Endothelial cell of umbilical vein (primary cell): ENCODE results near the gene IRF2BP1. TPM values are rescaled to one million over a fixed set of nuclear protein-coding genes. Genes with fewer than 3 reads are reported as not detected.

Experiments used
- BruUV-seq: library from RNA; stranded (reverse); fragments of 400-500 nt; replicated peaks from 2 replicates; lab custom pipeline; 2021; lab: Mats Ljungman, UMichigan
- CTCF ChIA-PET: fragments of 300-600, 350-600 bp; sonication (Branson Sonifier 250); formaldehyde crosslinking; loops from one replicate; lab custom pipeline; 2021; ENCODE audit warnings: antibody characterized with exemption, inconsistent platforms; lab: Charles Lee
- POLR2A ChIA-PET: fragments of 300-600, 350-600 bp; sonication (Branson Sonifier 250); formaldehyde crosslinking; loops from one replicate; lab custom pipeline; 2021; ENCODE audit warnings: antibody characterized with exemption, inconsistent platforms; lab: Charles Lee
- DNase-seq: peaks from one replicate; pipeline ENCODE4 v3.0.0-alpha.2; 2011; ENCODE audit warnings: low read depth, low spot score
- FAIRE-seq: peaks from 2 replicates; lab custom pipeline; 2011; peaks lifted over from hg19 to GRCh38; lab: Jason Lieb, UNC
- H2AFZ ChIP-seq: 2 replicates; pipeline ENCODE4 v1.6.0; 2012; ENCODE audit warnings: low read depth, low read length, control low read depth, inconsistent platforms
- H3K27ac ChIP-seq: 2 replicates; pipeline ENCODE4 v1.5.1; 2011; ENCODE audit warnings: low read depth, mild to moderate bottlenecking, control low read depth, low read length, moderate library complexity; ENCODE audit not compliant: insufficient read depth
- H3K27me3 ChIP-seq, 2 experiments: 2 replicates each; pipeline versions ENCODE4 v1.6.0 to v1.6.1; 2011; ENCODE audit warnings: low read length in 2 of 2, mixed read lengths in 1 of 2; ENCODE audit not compliant: control insufficient read depth in 2 of 2, insufficient read depth in 2 of 2
- H3K36me3 ChIP-seq, 2 experiments: 2 replicates in 1 of 2; 3 replicates in 1 of 2; pipeline ENCODE4 v1.5.1; 2011; ENCODE audit warnings: low read length in 2 of 2, mild to moderate bottlenecking in 1 of 2, moderate library complexity in 1 of 2; ENCODE audit not compliant: control insufficient read depth in 2 of 2, insufficient read depth in 2 of 2; ENCODE audit errors: extremely low read depth in 1 of 2
- H3K4me1 ChIP-seq: 3 replicates; pipeline ENCODE4 v1.5.1; 2011; ENCODE audit warnings: mild to moderate bottlenecking, low read length; ENCODE audit not compliant: control insufficient read depth, insufficient read depth; ENCODE audit errors: extremely low read depth
- H3K4me2 ChIP-seq: 2 replicates; pipeline ENCODE4 v1.6.1; 2011; ENCODE audit warnings: low read length, control low read depth, mixed read lengths; ENCODE audit not compliant: insufficient read depth
- H3K4me3 ChIP-seq, 3 experiments: fragments of 200-600 bp in 1 of 3; sonication (generic), shearing (Covaris generic) in 1 of 3; replicated peaks in 1 of 3; 2 replicates each; pipeline ENCODE4 v1.5.1; 2011 to 2016; ENCODE audit warnings: control low read depth in 3 of 3, low read length in 3 of 3, mild to moderate bottlenecking in 2 of 3, inconsistent platforms in 1 of 3, low read depth in 1 of 3, moderate library complexity in 1 of 3; ENCODE audit not compliant: insufficient read depth in 1 of 3
- H3K79me2 ChIP-seq: 2 replicates; pipeline ENCODE4 v1.6.0; 2012; ENCODE audit warnings: low read length, inconsistent platforms; ENCODE audit not compliant: control insufficient read depth, insufficient read depth
- H3K9ac ChIP-seq: replicated peaks from 2 replicates; pipeline ENCODE3; 2011; ENCODE audit warnings: low read length, control low read depth; ENCODE audit not compliant: insufficient read depth; ENCODE audit errors: extremely low read depth
- H3K9me1 ChIP-seq: replicated peaks from 3 replicates; pipeline ENCODE4 v1.6.0; 2011; ENCODE audit warnings: mild to moderate bottlenecking, low read length; ENCODE audit not compliant: control insufficient read depth, insufficient read depth; ENCODE audit errors: extremely low read depth
- H3K9me3 ChIP-seq: replicated peaks from 2 replicates; pipeline ENCODE4 v1.5.1; 2012; ENCODE audit warnings: low read length, inconsistent platforms; ENCODE audit not compliant: control insufficient read depth, insufficient read depth
- H4K20me1 ChIP-seq: replicated peaks from 2 replicates; pipeline ENCODE3; 2011; ENCODE audit warnings: mild to moderate bottlenecking, low read length; ENCODE audit not compliant: control insufficient read depth, insufficient read depth; ENCODE audit errors: extremely low read depth
- CTCF ChIP-seq, 2 donors: IDR thresholded peaks; 1 replicate in 1 of 2; 2 replicates in 1 of 2; pipeline ENCODE4 v1.5.1; 2011; ENCODE audit warnings: low read length in 2 of 2, mild to moderate bottlenecking in 2 of 2, moderate library complexity in 2 of 2, control low read depth in 1 of 2, inconsistent platforms in 1 of 2, low read depth in 1 of 2; ENCODE audit not compliant: insufficient read depth in 1 of 2; ENCODE audit errors: extremely low read depth in 1 of 2
- EZH2 ChIP-seq: IDR thresholded peaks from 2 replicates; pipeline ENCODE4 v1.6.1; 2012; ENCODE audit warnings: borderline replicate concordance, low read depth, mild to moderate bottlenecking, moderate library complexity, low read length, inconsistent platforms; ENCODE audit not compliant: severe bottlenecking
- FOS ChIP-seq: IDR thresholded peaks from 2 replicates; pipeline ENCODE4 v1.6.1; 2011; ENCODE audit warnings: mild to moderate bottlenecking, low read length, moderate library complexity, borderline replicate concordance; ENCODE audit not compliant: insufficient read depth
- GATA2 ChIP-seq: IDR thresholded peaks from 2 replicates; pipeline ENCODE4 v1.7.0; 2011; ENCODE audit warnings: low read depth, mild to moderate bottlenecking, moderate library complexity, mixed read lengths, low read length; ENCODE audit not compliant: insufficient read length, insufficient read depth
- JUN ChIP-seq: IDR thresholded peaks from 2 replicates; pipeline ENCODE4 v1.6.1; 2011; ENCODE audit warnings: borderline replicate concordance, low read depth; ENCODE audit not compliant: insufficient read length, insufficient read depth
- MAX ChIP-seq: IDR thresholded peaks from 2 replicates; pipeline ENCODE4 v1.6.1; 2011; ENCODE audit not compliant: insufficient read depth, insufficient read length
- MYC ChIP-seq: IDR thresholded peaks from one replicate; pipeline ENCODE4 v1.6.1; 2011; ENCODE audit warnings: mild to moderate bottlenecking, low read depth, low read length
- POLR2A ChIP-seq: IDR thresholded peaks from 2 replicates; pipeline ENCODE4 v1.6.1; 2012; ENCODE audit warnings: low read depth, mild to moderate bottlenecking, control low read depth, low read length
- POLR2AphosphoS5 ChIP-seq: IDR thresholded peaks from 2 replicates; pipeline ENCODE4 v1.6.1; 2012; ENCODE audit warnings: low read depth, mild to moderate bottlenecking, control low read depth, low read length, moderate library complexity; ENCODE audit not compliant: insufficient read depth
- dilution Hi-C: fragments of 300-500 bp; cut with MboI; formaldehyde crosslinking; loops from one replicate; pipeline ENCODE4 v1.15.0; 2019; ENCODE audit warnings: low sequenced_read_pairs; ENCODE audit not compliant: extremely low pct_ligation_motif_present
- intact Hi-C: fragments of 100-400 bp; cut with micrococcal nuclease; formaldehyde crosslinking; loops from one replicate; pipeline ENCODE4 v1.10.0; 2022
- polyA plus RNA-seq, 4 experiments: library from polyadenylated mRNA; depleted of rRNA in 3 of 4; stranded (reverse) in 3 of 4; unstranded in 1 of 4; fragments of >200 nt; gene quantifications; 2 replicates each; pipeline versions ENCODE4 v1.2.1 to v1.2.3, GENCODE V29; 2011 to 2012; ENCODE audit warnings: missing spikeins in 1 of 4
- total RNA-seq: library from RNA; stranded (reverse); gene quantifications from 2 replicates; pipeline ENCODE4 v1.2.3, GENCODE V29; 2021

The IRF2BP1 gene
- total and polyA plus RNA-seq, 2 donors (not counting 3 experiments of a cell fraction or from before 2014, with no cell fraction given), result 12.3 to 17.5 TPM

GRCh38 chr19:45935267-45935666 lies 49.3 kb upstream of the IRF2BP1 start:
- Histone ChIP-seq H3K4me2 (no peak overlapping the region), H3K4me1 (no peaks in the 10 kb centered on the region), H2AFZ (no peak overlapping the region), H3K27ac (no peak overlapping the region), H3K79me2 (no peaks in the 10 kb centered on the region), H3K27me3 (no peaks in the 10 kb centered on the region), H3K9me3 (no peaks in the 10 kb centered on the region), H3K9me1 (no peaks in the 10 kb centered on the region), H3K4me3 (no peak overlapping the region), H4K20me1 (no peaks in the 10 kb centered on the region), H3K9ac (no peak overlapping the region), H3K36me3 (peaks cover 0 to 4% of the 10 kb centered on the region in 2 experiments)
- TF ChIP-seq CTCF (IDR thresholded peaks at IDR 0.05; ENCODE audit: extremely low read depth in 1 of 2, insufficient read depth in 1 of 2, low read depth in 1 of 2, low read length in 2 of 2) (no peak), GATA2 (no peak), MYC (no peak)
- no TSS peak for BruUV-seq
- intact Hi-C loops (no loop called here), dilution Hi-C loops (no loop called here)
- FAIRE-seq (no peak), DNase-seq (no peak)
- ChIA-PET POLR2A (no interaction called here), CTCF (no interaction called here)

- BruUV-seq, result no TSS peak
- Histone ChIP-seq H3K4me2 (no peak overlapping the region), H3K4me3 (no peak overlapping the region), H3K9me3 (no peaks in the 10 kb centered on the region), H3K79me2 (no peaks in the 10 kb centered on the region), H4K20me1 (no peaks in the 10 kb centered on the region), H3K9me1 (no peaks in the 10 kb centered on the region), H3K27ac (no peak overlapping the region), H3K9ac (no peak overlapping the region), H3K27me3 (no peaks in the 10 kb centered on the region), H3K36me3 (peaks cover 0 to 2% of the 10 kb centered on the region in 2 experiments), H2AFZ (no peak overlapping the region), H3K4me1 (no peaks in the 10 kb centered on the region)
- dilution Hi-C loops (no loop called here), intact Hi-C loops (no loop called here)
- POLR2A ChIA-PET, result no interaction called here
- DNase-seq (no peak), FAIRE-seq (no peak)
- CTCF ChIA-PET, result no interaction called here
- no peak for TF ChIP-seq POLR2AphosphoS5
- TF ChIP-seq GATA2, result no peak
- TF ChIP-seq FOS, result no peak
- TF ChIP-seq CTCF (IDR thresholded peaks at IDR 0.05; ENCODE audit: extremely low read depth in 1 of 2, insufficient read depth in 1 of 2, low read depth in 1 of 2, low read length in 2 of 2), result no peak
- TF ChIP-seq JUN, result no peak
- TF ChIP-seq POLR2A, result no peak
- no peak for TF ChIP-seq MAX
- TF ChIP-seq MYC, result no peak
- no peak for TF ChIP-seq EZH2
These were observed 48.8 kb upstream of the IRF2BP1 start for GRCh38 chr19:45934551-45935230.
